KMS-11 (cell line): ENCODE data around the gene HHATL.
"Not testable (repeated sequence)": the region's sequence is repeated elsewhere in the genome, so short reads cannot be mapped to it uniquely, and the experiment has no call there.

Source experiments
- H2AFZ ChIP-seq: fragments of 200-600 bp; sonication (generic); 2 replicates; pipeline ENCODE4 v1.6.1; 2016; ENCODE audit warnings: antibody characterized with exemption, mixed run types, low read depth
- H3K27ac ChIP-seq: fragments of 200-600 bp; sonication (generic); 2 replicates; pipeline ENCODE4 v1.6.1; 2016; ENCODE audit warnings: mild to moderate bottlenecking, mixed run types
- H3K27me3 ChIP-seq: fragments of 200-600 bp; sonication (generic); 2 replicates; pipeline ENCODE4 v1.6.1; 2017; ENCODE audit warnings: mild to moderate bottlenecking, low read depth, mixed run types, moderate library complexity; ENCODE audit not compliant: insufficient read depth
- H3K36me3 ChIP-seq: fragments of 200-600 bp; sonication (generic); 2 replicates; pipeline ENCODE4 v1.6.1; 2017; ENCODE audit warnings: mild to moderate bottlenecking, mixed run types; ENCODE audit not compliant: insufficient read depth
- H3K4me1 ChIP-seq: fragments of 200-600 bp; sonication (generic); 2 replicates; pipeline ENCODE4 v1.6.1; 2016; ENCODE audit warnings: mild to moderate bottlenecking, low read depth, mixed run types; ENCODE audit not compliant: poor library complexity, severe bottlenecking
- H3K4me2 ChIP-seq: fragments of 200-600 bp; sonication (generic); 2 replicates; pipeline ENCODE4 v1.7.0; 2016; ENCODE audit warnings: mild to moderate bottlenecking, mixed run types
- H3K4me3 ChIP-seq: fragments of 200-600 bp; sonication (generic); IDR thresholded peaks from 2 replicates; pipeline ENCODE4 v1.6.1; 2017; ENCODE audit warnings: low read depth, low read length, mixed read lengths; ENCODE audit not compliant: insufficient read depth
- H3K79me2 ChIP-seq: fragments of 200-600 bp; sonication (generic); 2 replicates; pipeline ENCODE4 v1.6.1; 2016; ENCODE audit warnings: low read depth, mixed run types; ENCODE audit not compliant: insufficient read depth
- H3K9ac ChIP-seq: fragments of 200-600 bp; sonication (generic); 2 replicates; pipeline ENCODE4 v1.6.1; 2016; ENCODE audit warnings: mild to moderate bottlenecking, mixed run types
- H4K20me1 ChIP-seq: fragments of 200-600 bp; sonication (generic); 2 replicates; pipeline ENCODE4 v1.6.1; 2016; ENCODE audit warnings: mild to moderate bottlenecking, mixed run types; ENCODE audit not compliant: insufficient read depth
- CTCF ChIP-seq: fragments of 200-600 bp; sonication (generic); conservative IDR thresholded peaks from 2 replicates; pipeline ENCODE4 v1.6.1; 2017; ENCODE audit warnings: low read depth, mild to moderate bottlenecking, antibody characterized with exemption, low read length, moderate library complexity, mixed read lengths

The HHATL gene

DNA sequence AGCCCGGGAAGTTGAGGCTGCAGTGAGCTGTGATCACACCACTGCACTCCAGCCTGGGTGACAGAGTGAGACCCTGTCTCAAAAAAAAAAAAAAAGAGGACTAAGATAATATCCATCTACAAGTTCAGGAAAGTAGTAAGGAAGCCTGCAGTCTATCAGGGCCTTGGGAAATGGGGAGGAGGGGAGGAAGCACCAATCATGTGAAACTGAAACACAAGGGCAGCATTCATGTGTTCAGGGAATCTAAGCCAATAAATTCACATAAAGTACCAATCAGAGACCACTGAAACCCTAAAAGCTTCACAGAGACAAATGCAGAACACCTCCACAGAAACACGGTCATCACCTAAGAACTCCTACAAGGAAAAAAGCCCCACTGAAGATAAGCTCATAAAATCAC lies 22.9 kb upstream of the HHATL start:
- no peak overlapping the region for H2AFZ ChIP-seq
- no peaks in the 10 kb centered on the region for H3K79me2 ChIP-seq
- H3K4me1 ChIP-seq: no peaks in the 10 kb centered on the region
- no peak overlapping the region for H3K9ac ChIP-seq
- no peak overlapping the region for H3K27ac ChIP-seq
- no peak overlapping the region for H3K4me2 ChIP-seq
- no peak for TF ChIP-seq CTCF
- H3K4me3 ChIP-seq: no peak overlapping the region
- no peaks in the 10 kb centered on the region for H4K20me1 ChIP-seq
- no peaks in the 10 kb centered on the region for H3K27me3 ChIP-seq
- H3K36me3 ChIP-seq: no peaks in the 10 kb centered on the region

DNA sequence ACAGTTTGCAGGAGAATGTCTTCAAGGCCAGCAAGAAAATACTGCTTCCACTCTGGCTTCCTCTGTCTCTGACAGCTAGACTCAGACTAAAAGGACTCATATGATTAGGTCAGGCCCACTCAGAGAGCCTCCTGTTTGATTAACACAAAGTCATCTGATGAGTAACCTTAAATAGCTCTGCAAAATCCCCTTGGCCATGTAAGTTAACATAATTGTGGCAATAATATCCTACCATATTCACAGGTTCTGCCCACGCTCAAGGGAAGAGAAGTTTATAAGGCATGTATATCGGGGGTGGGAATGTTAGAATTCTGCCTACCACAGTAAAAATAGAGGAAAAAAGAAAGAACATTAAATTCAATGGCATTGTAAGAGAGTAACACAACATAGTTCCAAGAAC lies 20.6 kb upstream of the HHATL start:
- no peak overlapping the region for H3K4me3 ChIP-seq
- no peak overlapping the region for H3K27ac ChIP-seq
- H3K36me3 ChIP-seq: no peaks in the 10 kb centered on the region
- no peaks in the 10 kb centered on the region for H3K4me1 ChIP-seq
- no peak overlapping the region for H2AFZ ChIP-seq
- TF ChIP-seq CTCF: no peak
- H4K20me1 ChIP-seq: no peaks in the 10 kb centered on the region
- no peak overlapping the region for H3K9ac ChIP-seq
- H3K79me2 ChIP-seq: no peaks in the 10 kb centered on the region
- no peaks in the 10 kb centered on the region for H3K27me3 ChIP-seq
- no peak overlapping the region for H3K4me2 ChIP-seq

DNA sequence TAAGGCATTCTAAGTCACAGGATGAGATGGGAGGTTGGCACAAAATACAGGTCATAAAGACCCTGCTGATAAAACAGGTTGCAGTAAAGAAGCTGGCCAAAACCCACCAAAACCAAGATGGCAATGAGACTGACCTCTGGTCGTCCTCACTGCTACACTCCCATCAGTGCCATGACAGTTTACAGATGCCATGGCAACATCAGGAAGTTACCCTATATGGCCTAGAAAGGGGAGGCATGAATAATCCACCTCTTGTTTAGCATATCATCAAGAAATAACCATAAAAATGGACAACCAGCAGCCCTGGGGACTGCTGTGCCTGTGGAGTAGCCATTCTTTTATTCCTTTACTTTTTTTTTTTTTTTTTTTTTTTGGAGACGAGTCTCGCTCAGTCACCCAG lies 19.8 kb upstream of the HHATL start:
- H3K79me2 ChIP-seq, H3K4me1 ChIP-seq, H3K9ac ChIP-seq, H3K27ac ChIP-seq, H2AFZ ChIP-seq, H4K20me1 ChIP-seq, H3K27me3 ChIP-seq, H3K36me3 ChIP-seq, H3K4me3 ChIP-seq, H3K4me2 ChIP-seq: not testable (repeated sequence)

GRCh38 chr3:42721690-42722089 lies 19.1 kb upstream of the HHATL start:
- H3K9ac ChIP-seq: no peak overlapping the region
- no peaks in the 10 kb centered on the region for H3K27me3 ChIP-seq
- no peak overlapping the region for H3K4me2 ChIP-seq
- H3K4me3 ChIP-seq: no peak overlapping the region
- no peaks in the 10 kb centered on the region for H3K4me1 ChIP-seq
- no peak overlapping the region for H3K27ac ChIP-seq
- no peak for TF ChIP-seq CTCF
- no peaks in the 10 kb centered on the region for H4K20me1 ChIP-seq
- no peaks in the 10 kb centered on the region for H3K36me3 ChIP-seq
- no peak overlapping the region for H2AFZ ChIP-seq
- no peaks in the 10 kb centered on the region for H3K79me2 ChIP-seq

- no peaks in the 10 kb centered on the region for H3K36me3 ChIP-seq
- no peak overlapping the region for H3K9ac ChIP-seq
- no peak overlapping the region for H3K4me2 ChIP-seq
- TF ChIP-seq CTCF: no peak
- H3K4me1 ChIP-seq: no peaks in the 10 kb centered on the region
- no peak overlapping the region for H2AFZ ChIP-seq
- H3K27ac ChIP-seq: no peak overlapping the region
- H3K79me2 ChIP-seq: no peaks in the 10 kb centered on the region
- no peaks in the 10 kb centered on the region for H4K20me1 ChIP-seq
- no peak overlapping the region for H3K4me3 ChIP-seq
- H3K27me3 ChIP-seq: no peaks in the 10 kb centered on the region
Measured at GRCh38 chr3:42720126-42720525, 17.5 kb upstream of the HHATL start.
